GM12878 (cell line): ENCODE measurements around the gene KCNJ12. TPM values are rescaled to one million over a fixed set of nuclear protein-coding genes. Genes with fewer than 3 reads are reported as not detected.

Experiments
- ATAC-seq: fragments of 200-7000 bp; cut with Tn5 transposase; 3 replicates; pipeline ENCODE4 v1.9.1; 2020; ENCODE audit warnings: mild to moderate bottlenecking, moderate library complexity
- BruUV-seq: library from RNA; stranded (reverse); fragments of 400-500 nt; replicated peaks from 2 replicates; lab custom pipeline; 2021; lab: Mats Ljungman, UMichigan
- CTCF ChIA-PET: fragments of 300-600 bp; sonication (Branson Sonifier 250); formaldehyde crosslinking; extraction: SDS; loops from one replicate; lab custom pipeline; 2021; ENCODE audit warnings: inconsistent platforms; lab: Yijun Ruan, JAX
- POLR2A ChIA-PET: fragments of 350-600 bp; formaldehyde crosslinking; extraction: SDS; loops from one replicate; lab custom pipeline; 2021; ENCODE audit warnings: inconsistent platforms; lab: Charles Lee
- RAD21 ChIA-PET: fragments of 300-600 bp; sonication (Branson Sonifier 250); formaldehyde crosslinking; loops from one replicate; lab custom pipeline; 2023; ENCODE audit warnings: antibody characterized with exemption; ENCODE audit not compliant: unreplicated experiment; lab: Charles Lee
- SMC1A ChIA-PET: fragments of 300-600 bp; sonication (Branson Sonifier 250); formaldehyde crosslinking; loops from one replicate; lab custom pipeline; 2023; ENCODE audit not compliant: unreplicated experiment, uncharacterized antibody; lab: Charles Lee
- DNase-seq: peaks from one replicate; pipeline ENCODE4 v3.0.0-alpha.2; 2011; ENCODE audit warnings: low read depth, low spot score
- FAIRE-seq: peaks from 3 replicates; lab custom pipeline; 2011; peaks lifted over from hg19 to GRCh38; lab: Jason Lieb, UNC
- H2AFZ ChIP-seq: 2 replicates; pipeline ENCODE4 v1.6.0; 2011; ENCODE audit warnings: low read depth, low read length, control low read depth; ENCODE audit not compliant: control insufficient read depth
- H3K27ac ChIP-seq: 2 replicates; pipeline ENCODE4 v1.5.1; 2011; ENCODE audit warnings: control low read depth; ENCODE audit not compliant: control insufficient read depth, insufficient read depth
- H3K27me3 ChIP-seq, 2 experiments: replicated peaks in 1 of 2; 2 replicates each; pipeline versions ENCODE4 v1.6.0 to v1.6.1; 2011; ENCODE audit warnings: low read length in 1 of 2; ENCODE audit not compliant: control insufficient read depth in 2 of 2, insufficient read depth in 2 of 2
- H3K36me3 ChIP-seq, 2 experiments: 2 replicates each; pipeline ENCODE4 v1.5.1; 2011; ENCODE audit warnings: low read length in 1 of 2; ENCODE audit not compliant: control insufficient read depth in 2 of 2, insufficient read depth in 2 of 2
- H3K4me1 ChIP-seq: 2 replicates; pipeline ENCODE4 v1.6.1; 2011; ENCODE audit warnings: mild to moderate bottlenecking, low read length, moderate library complexity, mixed read lengths; ENCODE audit not compliant: control insufficient read depth, insufficient read depth
- H3K4me2 ChIP-seq: 2 replicates; pipeline ENCODE4 v1.6.0; 2011; ENCODE audit warnings: control low read depth; ENCODE audit not compliant: control insufficient read depth, insufficient read depth
- H3K4me3 ChIP-seq: fragments of 200-600 bp; sonication (generic); 2 replicates; pipeline ENCODE4 v1.5.1; 2016
- H3K79me2 ChIP-seq: 2 replicates; pipeline ENCODE4 v1.6.0; 2011; ENCODE audit warnings: low read length; ENCODE audit not compliant: control insufficient read depth, insufficient read depth
- H3K9ac ChIP-seq: 2 replicates; pipeline ENCODE4 v1.8.0; 2011; ENCODE audit warnings: low read length, control low read depth, mixed read lengths; ENCODE audit not compliant: control insufficient read depth, insufficient read depth
- H3K9me3 ChIP-seq: replicated peaks from 3 replicates; pipeline ENCODE4 v1.5.1; 2011; ENCODE audit warnings: mild to moderate bottlenecking, low read length; ENCODE audit not compliant: control insufficient read depth, insufficient read depth
- H4K20me1 ChIP-seq: 2 replicates; pipeline ENCODE4 v1.6.0; 2011; ENCODE audit not compliant: control insufficient read depth, insufficient read depth
- ATF2 ChIP-seq: IDR thresholded peaks from 2 replicates; pipeline ENCODE4 v1.6.1; 2012; ENCODE audit warnings: low read length, inconsistent platforms
- CHD2 ChIP-seq: IDR thresholded peaks from 2 replicates; pipeline ENCODE4 v1.6.1; 2011; ENCODE audit warnings: low read depth, low read length, improper control_type of control experiment, borderline replicate concordance
- EZH2 ChIP-seq: IDR thresholded peaks from 2 replicates; pipeline ENCODE4 v1.6.1; 2012; ENCODE audit warnings: low read depth, mild to moderate bottlenecking, control low read depth, inconsistent platforms, low read length, borderline replicate concordance; ENCODE audit not compliant: control insufficient read depth
- FOS ChIP-seq: IDR thresholded peaks from 3 replicates; pipeline ENCODE4 v1.6.1; 2011; ENCODE audit warnings: borderline replicate concordance; ENCODE audit not compliant: insufficient read length; ENCODE audit errors: extremely low read depth
- MTA3 ChIP-seq: IDR thresholded peaks from 2 replicates; pipeline ENCODE4 v1.6.1; 2012; ENCODE audit warnings: low read length, inconsistent platforms, borderline replicate concordance
- NFIC ChIP-seq: IDR thresholded peaks from 2 replicates; pipeline ENCODE4 v1.6.1; 2012; ENCODE audit warnings: low read depth, mild to moderate bottlenecking, inconsistent platforms, low read length, moderate library complexity
- PAX5 ChIP-seq: IDR thresholded peaks from 2 replicates; pipeline ENCODE4 v1.6.1; 2011; ENCODE audit warnings: low read depth, low read length, borderline replicate concordance
- PML ChIP-seq: IDR thresholded peaks from 2 replicates; pipeline ENCODE4 v1.6.1; 2012; ENCODE audit warnings: low read length, inconsistent platforms
- SIN3A ChIP-seq: IDR thresholded peaks from 2 replicates; pipeline ENCODE4 v1.6.1; 2012; ENCODE audit warnings: low read depth, low read length, improper control_type of control experiment
- ZNF207 ChIP-seq: fragments of 450-650 bp; IDR thresholded peaks from 2 replicates; pipeline ENCODE4 v1.6.1; 2014; ENCODE audit warnings: antibody characterized with exemption, mild to moderate bottlenecking, borderline replicate concordance
- WGBS: methylation state at CpG from one replicate; pipeline ENCODE4 v1.1.6; 2016; ENCODE audit warnings: low lambda C conversion rate; ENCODE audit not compliant: insufficient replicate concordance, insufficient coverage; ENCODE audit errors: missing lambda C conversion rate; 5-methylcytosine and 5-hydroxymethylcytosine counted together
- in situ Hi-C: fragments of 300-500 bp; cut with MboI; formaldehyde crosslinking; loops from 9 replicates; pipeline ENCODE4 v1.14.3; 2018; ENCODE audit warnings: mixed read lengths
- intact Hi-C: fragments of 100-400 bp; cut with micrococcal nuclease; formaldehyde crosslinking; loops from one replicate; pipeline ENCODE4 v1.14.2; 2022; ENCODE audit not compliant: unreplicated experiment
- polyA plus RNA-seq, 11 experiments: library from polyadenylated mRNA; depleted of rRNA in 4 of 11; unstranded in 6 of 11; stranded (reverse) in 5 of 11; fragments of >200 nt; fragmentation: Nextera tagmentation in 4 of 11; fragmentation: Illumina TruSeq in 1 of 11; extraction: Ambion mirVana in 4 of 11; extraction: Trizol in 1 of 11; gene quantifications; 1 replicate in 1 of 11; 2 replicates in 10 of 11; pipeline versions ENCODE4 v1.2.1 to v1.2.3, GENCODE V29; 2011 to 2016; ENCODE audit warnings: inconsistent platforms in 2 of 11, missing spikeins in 2 of 11, low read depth in 1 of 11
- total RNA-seq, 4 experiments: library from RNA; depleted of rRNA in 3 of 4; stranded (reverse); fragments of >200 nt in 3 of 4; fragmentation: Illumina TruSeq in 1 of 4; extraction: Trizol in 1 of 4; gene quantifications; 2 replicates each; pipeline versions ENCODE4 v1.2.1 to v1.2.3, GENCODE V29; 2013 to 2021
- TF ChIP-seq, protein P1 (sequence below): fragments of 450-650 bp; IDR thresholded peaks from 2 replicates; pipeline ENCODE4 v1.6.1; 2016; ENCODE audit warnings: mild to moderate bottlenecking, moderate library complexity, borderline replicate concordance

Gene KCNJ12
- total and polyA plus RNA-seq, 10 of the 15 experiments (the other 5 are each of a cell fraction or from before 2014, with no cell fraction given): 0.04 to 0.21 (median 0.09) TPM; not detected in 3

GRCh38 chr17:21363776-21364642 lies 12.1 kb upstream of the KCNJ12 start (continued):
- TF ChIP-seq PAX5 (no peak), CHD2 (no peak), PML (no peak), MTA3 (no peak), FOS (no peak), ZNF207 (no peak), SIN3A (no peak)
- TF ChIP-seq, protein P1, sequence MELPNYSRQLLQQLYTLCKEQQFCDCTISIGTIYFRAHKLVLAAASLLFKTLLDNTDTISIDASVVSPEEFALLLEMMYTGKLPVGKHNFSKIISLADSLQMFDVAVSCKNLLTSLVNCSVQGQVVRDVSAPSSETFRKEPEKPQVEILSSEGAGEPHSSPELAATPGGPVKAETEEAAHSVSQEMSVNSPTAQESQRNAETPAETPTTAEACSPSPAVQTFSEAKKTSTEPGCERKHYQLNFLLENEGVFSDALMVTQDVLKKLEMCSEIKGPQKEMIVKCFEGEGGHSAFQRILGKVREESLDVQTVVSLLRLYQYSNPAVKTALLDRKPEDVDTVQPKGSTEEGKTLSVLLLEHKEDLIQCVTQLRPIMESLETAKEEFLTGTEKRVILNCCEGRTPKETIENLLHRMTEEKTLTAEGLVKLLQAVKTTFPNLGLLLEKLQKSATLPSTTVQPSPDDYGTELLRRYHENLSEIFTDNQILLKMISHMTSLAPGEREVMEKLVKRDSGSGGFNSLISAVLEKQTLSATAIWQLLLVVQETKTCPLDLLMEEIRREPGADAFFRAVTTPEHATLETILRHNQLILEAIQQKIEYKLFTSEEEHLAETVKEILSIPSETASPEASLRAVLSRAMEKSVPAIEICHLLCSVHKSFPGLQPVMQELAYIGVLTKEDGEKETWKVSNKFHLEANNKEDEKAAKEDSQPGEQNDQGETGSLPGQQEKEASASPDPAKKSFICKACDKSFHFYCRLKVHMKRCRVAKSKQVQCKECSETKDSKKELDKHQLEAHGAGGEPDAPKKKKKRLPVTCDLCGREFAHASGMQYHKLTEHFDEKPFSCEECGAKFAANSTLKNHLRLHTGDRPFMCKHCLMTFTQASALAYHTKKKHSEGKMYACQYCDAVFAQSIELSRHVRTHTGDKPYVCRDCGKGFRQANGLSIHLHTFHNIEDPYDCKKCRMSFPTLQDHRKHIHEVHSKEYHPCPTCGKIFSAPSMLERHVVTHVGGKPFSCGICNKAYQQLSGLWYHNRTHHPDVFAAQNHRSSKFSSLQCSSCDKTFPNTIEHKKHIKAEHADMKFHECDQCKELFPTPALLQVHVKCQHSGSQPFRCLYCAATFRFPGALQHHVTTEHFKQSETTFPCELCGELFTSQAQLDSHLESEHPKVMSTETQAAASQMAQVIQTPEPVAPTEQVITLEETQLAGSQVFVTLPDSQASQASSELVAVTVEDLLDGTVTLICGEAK: no peak

- CTCF ChIA-PET: no interaction called here
Observed at GRCh38 chr17:21365016-21365415, 11.1 kb upstream of the KCNJ12 start.

More at GRCh38 chr17:21365016-21365415, 11.1 kb upstream of the KCNJ12 start:
- RAD21 ChIA-PET: no interaction called here
- Histone ChIP-seq H3K27me3 (no peaks in the 10 kb centered on the region; a peak in 1 of 4 replicates), H3K79me2 (no peaks in the 10 kb centered on the region), H3K4me1 (no peaks in the 10 kb centered on the region), H3K27ac (no peak overlapping the region), H3K9me3 (no peaks in the 10 kb centered on the region)
- no peak for ATAC-seq
- WGBS: 0% methylated on average over 5 of the region's 7 CpGs
- TF ChIP-seq ATF2: no peak
- TF ChIP-seq EZH2: no peak
- TF ChIP-seq NFIC: no peak
- TF ChIP-seq, all 136 proteins: peak for 0
- Histone ChIP-seq H2AFZ (no peak overlapping the region), H3K4me3 (no peak overlapping the region), H3K4me2 (no peak overlapping the region), H3K36me3 (no peaks in the 10 kb centered on the region), H3K9ac (no peak overlapping the region), H4K20me1 (no peaks in the 10 kb centered on the region)
- intact Hi-C loops: no loop called here
- in situ Hi-C loops: no loop called here
- ChIA-PET POLR2A (no interaction called here), SMC1A (interaction anchor here (1.2 kb wide), 1 partner anchor 78 kb away, joined by 3 read pairs; no protein-coding TSS in a partner anchor)
- DNase-seq (no peak), FAIRE-seq (no peak)
- no TSS peak for BruUV-seq
